A549 (cell line): Measurements from ENCODE around the gene CWC25. TPM values are rescaled to one million over a fixed set of nuclear protein-coding genes. Genes with fewer than 3 reads are reported as not detected.

Source experiments
- ATAC-seq, 2 experiments: fragments of 200-7000 bp in 1 of 2; fragments of >200 bp in 1 of 2; cut with Nextera tagmentation in 1 of 2; cut with Tn5 transposase in 1 of 2; 3 replicates each; pipeline versions ENCODE4 v1.8.0 to v1.9.1; 2018 to 2020; ENCODE audit warnings: mild to moderate bottlenecking in 1 of 2, moderate library complexity in 1 of 2
- CTCF ChIA-PET: fragments of 300-600 bp; sonication (Branson Sonifier 250); formaldehyde crosslinking; extraction: SDS; loops from one replicate; lab custom pipeline; 2021; ENCODE audit warnings: antibody characterized with exemption, inconsistent platforms; lab: Yijun Ruan, JAX
- POLR2A ChIA-PET: fragments of 350-600 bp; formaldehyde crosslinking; extraction: SDS; loops from one replicate; lab custom pipeline; 2021; ENCODE audit warnings: antibody characterized with exemption, inconsistent platforms; lab: Yijun Ruan, JAX
- DNase-seq, 2 experiments: peaks; one replicate each; pipeline versions ENCODE4 v3.0.0 to v3.0.0-alpha.2; 2011 to 2016; ENCODE audit warnings: low read depth in 1 of 2, low spot score in 1 of 2
- FAIRE-seq: peaks from 2 replicates; lab custom pipeline; 2011; peaks lifted over from hg19 to GRCh38; lab: Jason Lieb, UNC
- H3K27ac ChIP-seq, 2 experiments: fragments of >200 bp; sonication (Bioruptor Twin); formaldehyde crosslinking; 3 replicates each; pipeline ENCODE4 v1.5.1; 2016 to 2017
- H3K4me1 ChIP-seq: fragments of >200 bp; sonication (Bioruptor Twin); formaldehyde crosslinking; 3 replicates; pipeline ENCODE4 v1.6.1; 2016
- H3K4me2 ChIP-seq: fragments of >200 bp; sonication (Bioruptor Twin); formaldehyde crosslinking; 3 replicates; pipeline ENCODE4 v1.6.1; 2016
- H3K4me3 ChIP-seq: fragments of >200 bp; sonication (Bioruptor Twin); formaldehyde crosslinking; 3 replicates; pipeline ENCODE4 v1.5.1; 2016
- H3K9me3 ChIP-seq: fragments of >200 bp; sonication (Bioruptor Twin); formaldehyde crosslinking; 3 replicates; pipeline ENCODE4 v1.6.1; 2016
- BHLHE40 ChIP-seq: IDR thresholded peaks from 2 replicates; pipeline ENCODE4 v1.6.1; 2012; ENCODE audit warnings: low read depth, low read length, inconsistent platforms
- CBX8 ChIP-seq: fragments of 200-600 bp; sonication (generic); IDR thresholded peaks from 2 replicates; pipeline ENCODE4 v1.6.1; 2016
- CEBPB ChIP-seq, 2 experiments: fragments of >200 bp in 1 of 2; sonication (Bioruptor Twin) in 1 of 2; formaldehyde crosslinking in 1 of 2; IDR thresholded peaks; 2 replicates each; pipeline ENCODE4 v1.6.1; 2012 to 2016
- EP300 ChIP-seq, 2 experiments: fragments of >200 bp; sonication (Bioruptor Twin); formaldehyde crosslinking; IDR thresholded peaks; 2 replicates in 1 of 2; 3 replicates in 1 of 2; pipeline ENCODE4 v1.6.1; 2016 to 2017
- FOSL2 ChIP-seq, 2 experiments: fragments of 450-650 bp in 1 of 2; fragments of >200 bp in 1 of 2; sonication (Bioruptor Twin) in 1 of 2; formaldehyde crosslinking; IDR thresholded peaks; 2 replicates each; pipeline versions ENCODE4 v1.5.0 to v1.6.1; 2016 to 2020; ENCODE audit warnings: mild to moderate bottlenecking in 1 of 2, moderate library complexity in 1 of 2
- FOXS1 ChIP-seq: fragments of 250-450 bp; sonication (Bioruptor Pico); IDR thresholded peaks from 2 replicates; pipeline ENCODE4 v1.5.0; 2020; ENCODE audit warnings: mild to moderate bottlenecking, moderate library complexity
- HDAC2 ChIP-seq: fragments of 200-600 bp; sonication (generic); IDR thresholded peaks from 2 replicates; pipeline ENCODE4 v1.6.1; 2016
- HEYL ChIP-seq: fragments of 250-450 bp; sonication (Bioruptor Pico); IDR thresholded peaks from 2 replicates; pipeline ENCODE4 v1.8.0; 2021; ENCODE audit warnings: mild to moderate bottlenecking, moderate library complexity
- JUN ChIP-seq, 2 experiments: fragments of >200 bp; sonication (Bioruptor Twin); formaldehyde crosslinking; IDR thresholded peaks; 2 replicates in 1 of 2; 3 replicates in 1 of 2; pipeline ENCODE4 v1.6.1; 2016 to 2017
- KDM1A ChIP-seq: fragments of 200-600 bp; sonication (generic); IDR thresholded peaks from 2 replicates; pipeline ENCODE4 v1.6.1; 2016; ENCODE audit warnings: low read depth, mild to moderate bottlenecking
- KDM5A ChIP-seq: fragments of 200-600 bp; sonication (generic); IDR thresholded peaks from 2 replicates; pipeline ENCODE4 v1.6.1; 2016; ENCODE audit warnings: antibody characterized with exemption, mild to moderate bottlenecking
- MAZ ChIP-seq: fragments of 150-350 bp; IDR thresholded peaks from 2 replicates; pipeline ENCODE4 v1.6.1; 2014; ENCODE audit warnings: antibody characterized with exemption, low read depth, low read length, borderline replicate concordance
- NPAS2 ChIP-seq: fragments of 250-450 bp; sonication (Bioruptor Pico); IDR thresholded peaks from 2 replicates; pipeline ENCODE4 v1.8.0; 2022; ENCODE audit warnings: mild to moderate bottlenecking, moderate library complexity, borderline replicate concordance
- NR3C1 ChIP-seq: fragments of >200 bp; sonication (Bioruptor Twin); formaldehyde crosslinking; IDR thresholded peaks from 3 replicates; pipeline ENCODE4 v1.6.1; 2017
- RCOR1 ChIP-seq: fragments of 150-350 bp; IDR thresholded peaks from 2 replicates; pipeline ENCODE4 v1.6.1; 2014; ENCODE audit warnings: antibody characterized with exemption, low read length, low read depth
- RNF2 ChIP-seq: fragments of 200-600 bp; sonication (generic); IDR thresholded peaks from 2 replicates; pipeline ENCODE4 v1.6.1; 2016; ENCODE audit warnings: low read depth, mild to moderate bottlenecking, antibody characterized with exemption, moderate library complexity, borderline replicate concordance
- SMC3 ChIP-seq: fragments of >200 bp; sonication (Bioruptor Twin); formaldehyde crosslinking; IDR thresholded peaks from 3 replicates; pipeline ENCODE4 v1.6.1; 2018; ENCODE audit warnings: inconsistent platforms
- ZNF302 ChIP-seq: fragments of 250-450 bp; sonication (Bioruptor Pico); IDR thresholded peaks from 2 replicates; pipeline ENCODE4 v1.9.0; 2021; ENCODE audit warnings: inconsistent platforms, mild to moderate bottlenecking, moderate library complexity
- WGBS: methylation state at CpG from one replicate; pipeline ENCODE4 v1.1.6; 2017; ENCODE audit errors: missing lambda C conversion rate; 5-methylcytosine and 5-hydroxymethylcytosine counted together
- polyA plus RNA-seq, 4 experiments: library from polyadenylated mRNA; depleted of rRNA in 3 of 4; stranded (reverse); fragments of >200 nt; fragmentation: RNase III in 1 of 4; extraction: RNeasy Plus Mini Kit Qiagen cat#74134 plus additional on column Dnase treatment in 1 of 4; gene quantifications; 2 replicates in 3 of 4; 3 replicates in 1 of 4; pipeline ENCODE4 v1.2.3, GENCODE V29; 2011 to 2017
- TF ChIP-seq, protein P1 (sequence below): IDR thresholded peaks from 2 replicates; pipeline ENCODE4 v1.6.1; 2012
- TF ChIP-seq, protein P2 (sequence below): IDR thresholded peaks from 2 replicates; pipeline ENCODE4 v1.6.1; 2012
- TF ChIP-seq, protein P3 (sequence below): fragments of >200 bp; sonication (Bioruptor Twin); formaldehyde crosslinking; IDR thresholded peaks from 3 replicates; pipeline ENCODE4 v1.5.1; 2016
- TF ChIP-seq, protein P4 (sequence below): fragments of 450-650 bp; IDR thresholded peaks from 2 replicates; pipeline ENCODE4 v1.6.1; 2014; ENCODE audit warnings: antibody characterized with exemption
- TF ChIP-seq, protein P5 (sequence below): IDR thresholded peaks from 2 replicates; pipeline ENCODE4 v1.6.1; 2012; ENCODE audit warnings: low read depth, borderline replicate concordance
- TF ChIP-seq, protein P6 (sequence below): fragments of >200 bp; sonication (Bioruptor Twin); formaldehyde crosslinking; IDR thresholded peaks from 2 replicates; pipeline ENCODE4 v1.6.1; 2016

CWC25 gene
- polyA plus RNA-seq, 2 of the 4 experiments (the other 2 are of a cell fraction) = 23.1 to 34.5 TPM

DNA sequence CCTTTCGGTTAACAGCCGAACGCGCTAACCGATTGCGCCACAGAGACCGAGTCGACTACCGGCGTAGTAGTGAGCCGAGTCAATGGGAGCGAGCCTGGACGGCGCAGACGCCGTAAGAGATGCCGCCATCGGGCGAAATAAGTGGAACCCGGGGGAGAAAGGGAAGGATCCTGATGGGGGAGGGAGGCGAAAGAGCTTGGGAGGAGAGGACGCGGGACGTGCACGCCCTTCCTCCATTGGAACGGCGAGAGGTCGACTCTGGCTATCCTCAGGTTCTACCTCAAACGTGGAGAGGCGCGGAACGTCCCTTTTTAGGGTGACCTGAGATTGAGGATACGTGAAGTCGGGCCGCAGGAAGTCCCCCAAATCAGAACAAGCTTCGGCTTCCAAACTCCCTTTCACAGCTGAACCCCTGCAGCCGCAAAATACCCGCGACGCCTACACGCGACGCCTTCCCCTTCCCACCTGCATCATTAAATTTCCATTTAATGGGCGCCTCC lies 73.3 kb downstream of the CWC25 start (continued):
- TF ChIP-seq, protein P1, sequence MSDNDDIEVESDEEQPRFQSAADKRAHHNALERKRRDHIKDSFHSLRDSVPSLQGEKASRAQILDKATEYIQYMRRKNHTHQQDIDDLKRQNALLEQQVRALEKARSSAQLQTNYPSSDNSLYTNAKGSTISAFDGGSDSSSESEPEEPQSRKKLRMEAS = no peak
- TF ChIP-seq, protein P2, sequence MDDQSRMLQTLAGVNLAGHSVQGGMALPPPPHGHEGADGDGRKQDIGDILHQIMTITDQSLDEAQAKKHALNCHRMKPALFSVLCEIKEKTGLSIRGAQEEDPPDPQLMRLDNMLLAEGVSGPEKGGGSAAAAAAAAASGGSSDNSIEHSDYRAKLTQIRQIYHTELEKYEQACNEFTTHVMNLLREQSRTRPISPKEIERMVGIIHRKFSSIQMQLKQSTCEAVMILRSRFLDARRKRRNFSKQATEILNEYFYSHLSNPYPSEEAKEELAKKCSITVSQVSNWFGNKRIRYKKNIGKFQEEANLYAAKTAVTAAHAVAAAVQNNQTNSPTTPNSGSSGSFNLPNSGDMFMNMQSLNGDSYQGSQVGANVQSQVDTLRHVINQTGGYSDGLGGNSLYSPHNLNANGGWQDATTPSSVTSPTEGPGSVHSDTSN = no peak
- TF ChIP-seq, protein P3, sequence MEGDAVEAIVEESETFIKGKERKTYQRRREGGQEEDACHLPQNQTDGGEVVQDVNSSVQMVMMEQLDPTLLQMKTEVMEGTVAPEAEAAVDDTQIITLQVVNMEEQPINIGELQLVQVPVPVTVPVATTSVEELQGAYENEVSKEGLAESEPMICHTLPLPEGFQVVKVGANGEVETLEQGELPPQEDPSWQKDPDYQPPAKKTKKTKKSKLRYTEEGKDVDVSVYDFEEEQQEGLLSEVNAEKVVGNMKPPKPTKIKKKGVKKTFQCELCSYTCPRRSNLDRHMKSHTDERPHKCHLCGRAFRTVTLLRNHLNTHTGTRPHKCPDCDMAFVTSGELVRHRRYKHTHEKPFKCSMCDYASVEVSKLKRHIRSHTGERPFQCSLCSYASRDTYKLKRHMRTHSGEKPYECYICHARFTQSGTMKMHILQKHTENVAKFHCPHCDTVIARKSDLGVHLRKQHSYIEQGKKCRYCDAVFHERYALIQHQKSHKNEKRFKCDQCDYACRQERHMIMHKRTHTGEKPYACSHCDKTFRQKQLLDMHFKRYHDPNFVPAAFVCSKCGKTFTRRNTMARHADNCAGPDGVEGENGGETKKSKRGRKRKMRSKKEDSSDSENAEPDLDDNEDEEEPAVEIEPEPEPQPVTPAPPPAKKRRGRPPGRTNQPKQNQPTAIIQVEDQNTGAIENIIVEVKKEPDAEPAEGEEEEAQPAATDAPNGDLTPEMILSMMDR = no peak
- TF ChIP-seq JUN (IDR thresholded peaks at IDR 0.05) (peak in 1 of 2 experiments; percentile 45; a peak in 2 of 5 replicates), EP300 (IDR thresholded peaks at IDR 0.05) (no peak), FOSL2 (IDR thresholded peaks at IDR 0.05) (no peak), FOSL2 (CRISPR knock-in tag; IDR thresholded peaks at IDR 0.05) (no peak), MAZ (0 out of 2 replicates have a peak, but pooled peaks have one; percentile 10), CEBPB (IDR thresholded peaks at IDR 0.05) (peak; percentile 74 to 93; a peak in 3 of 4 replicates), RCOR1 (no peak), SMC3 (no peak; the same call in 2 of the 3 replicates), FOXS1 (CRISPR knock-in tag) (no peak), RNF2 (no peak), NPAS2 (no peak), HEYL (CRISPR knock-in tag) (no peak), KDM5A (no peak), KDM1A (no peak), HDAC2 (no peak), BHLHE40 (no peak), NR3C1 (no peak), ZNF302 (CRISPR knock-in tag) (no peak), CBX8 (no peak)
- TF ChIP-seq, protein P4, sequence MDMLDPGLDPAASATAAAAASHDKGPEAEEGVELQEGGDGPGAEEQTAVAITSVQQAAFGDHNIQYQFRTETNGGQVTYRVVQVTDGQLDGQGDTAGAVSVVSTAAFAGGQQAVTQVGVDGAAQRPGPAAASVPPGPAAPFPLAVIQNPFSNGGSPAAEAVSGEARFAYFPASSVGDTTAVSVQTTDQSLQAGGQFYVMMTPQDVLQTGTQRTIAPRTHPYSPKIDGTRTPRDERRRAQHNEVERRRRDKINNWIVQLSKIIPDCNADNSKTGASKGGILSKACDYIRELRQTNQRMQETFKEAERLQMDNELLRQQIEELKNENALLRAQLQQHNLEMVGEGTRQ = no peak
- TF ChIP-seq, protein P5, sequence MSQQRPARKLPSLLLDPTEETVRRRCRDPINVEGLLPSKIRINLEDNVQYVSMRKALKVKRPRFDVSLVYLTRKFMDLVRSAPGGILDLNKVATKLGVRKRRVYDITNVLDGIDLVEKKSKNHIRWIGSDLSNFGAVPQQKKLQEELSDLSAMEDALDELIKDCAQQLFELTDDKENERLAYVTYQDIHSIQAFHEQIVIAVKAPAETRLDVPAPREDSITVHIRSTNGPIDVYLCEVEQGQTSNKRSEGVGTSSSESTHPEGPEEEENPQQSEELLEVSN = no peak; the same call in 1 of the 2 replicates
- TF ChIP-seq, all 56 proteins: peak for 11

DNA sequence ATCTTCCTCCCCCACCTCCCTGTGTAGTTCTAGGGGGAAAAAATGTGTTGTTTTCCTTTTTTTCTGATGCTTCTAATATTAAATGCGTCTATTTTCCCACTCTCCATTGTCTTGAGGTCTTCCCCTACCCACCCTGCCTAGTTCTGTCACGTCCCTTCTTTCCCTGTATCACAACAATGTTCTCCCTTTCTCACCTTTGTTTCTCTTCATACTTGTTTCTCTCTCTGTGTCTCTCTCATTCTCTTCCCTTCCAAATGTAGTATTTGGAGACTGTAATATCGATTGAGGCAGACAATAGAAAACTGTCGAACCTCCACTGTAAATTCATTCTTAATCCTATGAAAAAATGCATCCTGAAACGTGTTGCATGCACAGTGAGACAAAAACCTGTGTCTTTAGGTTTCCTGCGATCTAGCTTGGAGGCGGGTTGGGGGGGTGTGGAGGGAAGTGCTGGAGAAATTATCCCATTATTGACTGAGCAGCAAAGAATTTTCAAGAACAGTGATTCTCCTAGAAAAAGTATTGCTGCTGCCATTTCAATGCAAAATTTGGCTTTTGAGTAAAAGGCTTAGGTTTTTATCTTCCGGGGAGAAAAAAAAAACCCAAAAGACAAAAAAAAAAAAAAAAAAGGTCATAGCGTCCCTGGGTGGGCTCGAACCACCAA lies 73.8 kb downstream of the CWC25 start:
- Histone ChIP-seq H3K27ac (peak overlapping the region; percentile 90 to 98), H3K4me2 (peak overlapping the region; percentile 82), H3K4me3 (peak overlapping the region; percentile 96), H3K4me1 (peaks cover 29% of the 10 kb centered on the region), H3K9me3 (no peaks in the 10 kb centered on the region)
- ATAC-seq = no peak
- FAIRE-seq = no peak
- WGBS = 2% methylated on average over 10 of the region's 10 CpGs
- DNase-seq = peak in 1 of 2 experiments; percentile 61
- TF ChIP-seq RNF2 (no peak), SMC3 (0 out of 3 replicates have a peak, but pooled peaks have one; percentile 11)
- TF ChIP-seq, protein P5 = 0 out of 2 replicates have a peak, but pooled peaks have one; percentile 18
- TF ChIP-seq, protein P6, sequence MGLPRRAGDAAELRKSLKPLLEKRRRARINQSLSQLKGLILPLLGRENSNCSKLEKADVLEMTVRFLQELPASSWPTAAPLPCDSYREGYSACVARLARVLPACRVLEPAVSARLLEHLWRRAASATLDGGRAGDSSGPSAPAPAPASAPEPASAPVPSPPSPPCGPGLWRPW = no peak
- ChIA-PET CTCF (interaction anchor here (0.7 to 2.4 kb wide), 9 partner anchors 11 to 368 kb away, joined by 3 to 33 read pairs (median 4); no protein-coding TSS in a partner anchor), POLR2A (interaction anchor here (0.9 to 1.5 kb wide), 8 partner anchors 13 to 118 kb away, joined by 3 to 8 read pairs (median 4); partner anchors contain the start of genes LASP1, MLLT6, PIP4K2B and RPL23)
